ENCODE measurements around the gene ABHD1.
"Not testable (repeated sequence)": the region's sequence is repeated elsewhere in the genome, so short reads cannot be mapped to it uniquely, and the experiment has no call there.

Gene ABHD1

GRCh38 chr2:27164960-27165763 lies 41.5 kb downstream of the ABHD1 start:
- DNase-seq (ENCODE audit: low read depth in 3 of 3), result no peak

GRCh38 chr2:27170581-27171337 lies 47.1 kb downstream of the ABHD1 start:
- no peak for DNase-seq (ENCODE audit: low read depth in 3 of 3)

- no peak for DNase-seq (ENCODE audit: low read depth in 3 of 3)
Observed at GRCh38 chr2:27171351-27171848, 47.8 kb downstream of the ABHD1 start.

GRCh38 chr2:27174638-27175037 lies 51.0 kb downstream of the ABHD1 start:
- no peak for DNase-seq (ENCODE audit: low read depth in 3 of 3)

GRCh38 chr2:27175330-27175729 lies 51.7 kb downstream of the ABHD1 start:
- no peak for DNase-seq (ENCODE audit: low read depth in 3 of 3)

GRCh38 chr2:27175781-27176180 lies 52.2 kb downstream of the ABHD1 start:
- not testable (repeated sequence) for DNase-seq (ENCODE audit: low read depth in 3 of 3)

- no peak for DNase-seq (ENCODE audit: low read depth in 3 of 3)
Observed at GRCh38 chr2:27177441-27178351, 54.1 kb downstream of the ABHD1 start.

GRCh38 chr2:27178469-27178868 lies 54.9 kb downstream of the ABHD1 start:
- no peak for DNase-seq (ENCODE audit: low read depth in 3 of 3)

- DNase-seq (ENCODE audit: low read depth in 3 of 3), result no peak
Observed at GRCh38 chr2:27179344-27180000, 55.9 kb downstream of the ABHD1 start.

All from stimulated activated CD4-positive, alpha-beta T cell treated with anti-CD3 and anti-CD28 coated beads, TNF-alpha, amount 100 ng/mL, for 4 hours (primary cell).